NCI-H2196 (cell line): ENCODE results near the gene ARMH1.
"Not testable (repeated sequence)": the region's sequence is repeated elsewhere in the genome, so short reads cannot be mapped to it uniquely, and the experiment has no call there.

Experiments used
- DNase-seq: peaks from one replicate; lab custom pipeline; 2025; ENCODE audit not compliant: unreplicated experiment; lab: John Stamatoyannopoulos, UW

Gene ARMH1

DNA sequence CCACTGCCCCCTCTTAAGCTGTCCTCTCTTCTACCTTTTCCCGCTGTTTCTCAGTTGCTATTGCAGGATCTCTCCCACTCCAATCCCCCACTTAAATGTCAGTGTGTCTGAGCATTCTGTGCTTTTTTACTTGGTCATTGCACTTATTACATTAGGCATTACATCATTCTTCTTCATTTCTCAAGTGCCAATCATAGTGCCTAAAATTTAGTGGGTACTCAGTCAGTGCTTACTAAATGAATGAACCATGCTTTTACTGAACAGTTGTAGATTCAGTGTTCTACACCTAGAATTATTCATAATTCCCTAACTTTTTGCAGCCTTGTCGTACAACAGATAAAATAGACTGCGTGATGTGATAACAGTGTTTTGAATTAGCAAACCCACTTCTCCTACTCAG, 19.4 kb downstream of the ARMH1 start:
- no peak for DNase-seq

DNA sequence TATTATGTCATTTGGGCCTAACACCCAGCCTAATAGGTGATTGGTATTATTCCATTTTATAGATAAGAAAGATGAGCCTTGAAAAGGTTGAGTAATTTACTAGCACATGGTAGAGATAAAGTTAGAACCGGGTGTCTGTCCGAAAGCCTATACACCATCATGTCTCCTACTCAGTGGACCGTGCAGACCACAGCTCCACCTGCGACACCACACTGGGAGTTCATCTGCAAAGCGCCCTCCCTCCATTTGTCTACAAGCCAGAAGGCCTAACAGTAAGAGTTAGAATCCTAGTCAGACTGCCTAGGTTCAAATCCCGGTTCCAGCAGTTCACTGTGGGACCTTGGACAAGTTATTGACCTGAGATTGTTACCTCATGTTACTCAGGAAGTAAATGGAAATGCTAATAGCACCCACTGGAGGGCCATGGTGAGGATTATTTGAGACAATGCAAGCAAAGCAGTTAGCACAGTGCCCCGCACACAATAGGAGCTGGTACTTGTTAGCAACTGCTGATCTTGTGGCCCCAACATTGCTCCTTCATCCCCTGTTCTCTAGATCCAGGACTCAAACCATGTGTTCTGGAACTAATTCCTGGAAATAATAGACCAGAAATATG, 20.5 kb downstream of the ARMH1 start:
- no peak for DNase-seq

DNA sequence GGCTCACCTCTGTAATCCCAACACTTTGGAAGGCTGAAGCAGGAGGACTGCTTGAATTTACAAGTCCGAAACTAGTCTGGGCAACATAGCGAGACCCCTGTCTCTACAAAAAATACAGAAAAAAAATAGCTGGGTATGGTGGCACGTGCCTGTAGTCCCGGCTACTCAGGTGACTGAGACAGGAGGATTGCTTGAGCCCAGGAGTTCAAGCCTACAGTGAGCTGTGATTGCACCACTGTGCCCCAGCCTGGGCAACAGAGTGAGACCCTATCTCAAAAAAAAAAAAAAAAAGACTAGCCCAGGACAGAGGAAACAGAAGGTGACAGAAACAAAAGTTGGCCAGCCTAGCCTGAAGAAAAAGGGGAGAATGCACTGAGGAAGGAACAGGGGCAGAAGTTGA, 21.2 kb downstream of the ARMH1 start:
- DNase-seq = no peak

DNA sequence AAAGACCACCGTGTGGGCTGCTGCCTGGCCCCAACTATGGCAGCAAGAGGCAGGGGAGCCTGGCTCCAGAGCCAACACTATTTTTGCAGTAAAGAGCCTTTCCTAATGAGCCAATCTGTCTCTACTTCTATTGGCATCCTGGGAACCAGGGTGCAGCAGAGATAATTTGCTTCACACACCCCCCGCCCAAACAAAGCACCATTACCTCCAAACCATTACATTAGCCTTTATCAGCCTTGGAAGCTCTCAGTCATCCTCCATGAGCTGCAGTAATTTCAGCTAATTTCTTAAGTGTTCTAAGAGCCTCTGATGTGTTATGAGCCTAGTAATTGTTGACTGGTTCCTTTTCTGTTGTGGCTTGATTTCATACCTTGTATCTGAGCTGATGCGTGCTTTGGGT, 21.6 kb downstream of the ARMH1 start:
- DNase-seq = no peak

DNA sequence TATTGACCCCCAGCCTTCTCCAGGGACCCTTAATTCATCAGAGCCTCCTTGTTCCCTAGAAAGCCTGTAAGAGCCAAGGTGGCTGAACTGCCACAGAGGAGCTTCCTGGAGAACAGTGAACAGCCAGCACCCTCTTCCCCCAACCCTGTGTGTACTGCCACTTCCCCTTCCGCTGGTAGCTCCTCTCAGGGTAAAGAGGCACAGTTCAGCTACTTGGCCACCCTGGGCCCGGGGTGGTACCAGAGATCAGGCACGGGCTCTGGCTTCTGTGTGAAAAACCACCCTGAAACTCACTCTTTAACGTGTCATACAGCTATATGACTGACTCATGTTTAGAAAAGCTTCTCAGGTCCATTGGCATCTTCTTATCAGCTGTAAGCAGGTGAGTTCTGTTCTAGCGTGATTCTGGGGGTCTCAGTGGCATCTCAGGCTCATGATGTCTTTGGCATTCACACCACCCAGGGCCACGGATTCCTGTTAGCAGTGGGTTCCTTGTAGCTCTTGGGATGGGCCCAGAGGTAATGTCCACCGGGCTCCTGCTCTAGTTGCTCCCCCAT, 22.4 kb downstream of the ARMH1 start:
- no peak for DNase-seq

DNA sequence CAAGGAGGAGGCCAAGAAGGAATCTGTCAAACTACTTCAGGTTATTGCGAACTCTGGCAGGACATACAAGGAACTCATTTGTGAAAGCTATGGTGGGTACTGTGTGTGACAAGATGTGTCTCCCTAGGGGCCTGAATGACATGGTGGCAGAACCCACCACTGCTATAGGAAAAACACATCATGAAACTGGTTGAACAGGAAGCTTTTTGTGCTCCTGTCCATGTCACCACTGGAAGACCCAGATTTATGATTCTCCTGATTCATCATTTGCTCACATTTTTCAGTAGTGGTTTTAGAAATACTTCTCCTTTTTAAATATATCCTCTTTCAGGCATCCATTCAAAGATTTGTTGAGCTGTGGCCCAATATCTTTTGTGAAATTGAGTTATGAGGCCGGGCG, 23.6 kb downstream of the ARMH1 start:
- DNase-seq = no peak

DNA sequence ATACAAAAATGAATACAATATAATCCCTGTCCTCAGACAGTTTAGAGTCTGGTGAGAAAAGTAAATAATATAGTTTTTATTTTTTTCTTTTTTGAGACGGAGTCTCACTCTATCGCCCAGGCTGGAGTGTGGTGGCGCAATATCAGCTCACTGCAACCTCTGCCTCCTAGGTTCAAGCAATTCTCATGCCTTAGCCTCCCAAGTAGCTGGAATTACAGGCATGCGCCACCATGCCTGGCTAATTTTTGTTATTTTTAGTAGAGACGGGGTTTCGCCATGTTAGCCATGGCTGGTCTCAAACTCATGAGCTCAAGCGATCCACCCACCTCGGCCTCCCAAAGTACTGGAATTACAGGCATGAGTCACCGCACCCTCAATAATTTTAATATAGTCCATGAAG, 24.9 kb downstream of the ARMH1 start:
- DNase-seq = not testable (repeated sequence)

DNA sequence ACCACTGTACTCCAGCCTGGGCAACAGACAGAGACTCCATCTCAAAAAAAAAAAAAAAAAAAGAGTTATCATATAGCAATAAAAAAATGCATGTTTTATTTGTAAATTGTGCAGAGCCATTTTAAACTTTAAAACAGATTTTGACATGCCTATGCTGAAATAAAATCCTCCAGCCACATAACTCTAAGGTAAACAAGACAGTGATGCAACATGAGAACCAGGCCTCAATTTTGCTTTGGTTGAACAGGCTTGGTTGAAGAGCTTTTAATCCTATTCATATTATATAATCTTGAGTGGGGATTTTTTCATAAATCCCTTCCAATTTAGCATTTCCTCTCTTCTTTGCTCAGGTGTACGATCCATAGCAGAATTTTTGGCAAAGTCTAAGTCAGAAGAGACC, 26.1 kb downstream of the ARMH1 start:
- DNase-seq = no peak

DNA sequence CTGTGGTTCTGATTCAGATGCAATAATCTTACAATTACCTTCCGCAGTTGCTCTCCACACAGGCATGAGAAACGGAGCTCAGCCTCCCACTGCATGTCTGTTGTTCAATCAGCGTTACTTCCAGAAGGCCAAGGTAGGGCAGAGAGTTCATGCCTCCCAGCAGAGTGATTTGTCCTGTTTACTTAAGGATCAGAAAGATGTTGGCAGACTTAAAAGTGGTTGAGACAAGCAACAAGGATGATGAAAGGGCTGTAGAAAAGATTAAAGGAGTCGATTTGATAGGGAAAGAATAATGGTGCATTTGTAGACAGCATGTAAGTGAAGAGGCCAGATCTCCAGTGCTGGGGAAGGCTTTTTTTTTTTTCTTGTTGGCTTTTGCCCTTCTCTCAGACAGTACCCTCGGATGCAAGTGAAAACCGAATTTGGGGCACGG, 26.6 kb downstream of the ARMH1 start:
- DNase-seq = no peak

DNA sequence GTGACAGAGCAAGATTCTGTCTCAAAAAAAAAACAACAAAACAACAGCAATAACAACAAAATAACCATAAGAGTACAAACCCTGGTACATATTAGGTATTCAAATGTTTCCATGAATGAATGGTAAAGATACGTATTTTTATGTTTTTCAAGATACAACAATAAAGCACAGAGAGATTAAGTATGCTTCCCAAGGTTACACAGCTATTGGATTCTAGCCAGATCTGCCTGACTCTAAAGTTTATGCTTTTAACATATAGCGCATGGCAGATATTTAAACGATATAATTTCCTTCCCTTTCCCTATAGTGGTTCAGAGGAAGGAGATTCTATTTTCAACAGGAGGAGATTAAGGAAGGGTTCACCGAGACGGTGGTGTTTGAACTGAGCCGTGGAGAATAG, 31.0 kb downstream of the ARMH1 start:
- DNase-seq = no peak

DNA sequence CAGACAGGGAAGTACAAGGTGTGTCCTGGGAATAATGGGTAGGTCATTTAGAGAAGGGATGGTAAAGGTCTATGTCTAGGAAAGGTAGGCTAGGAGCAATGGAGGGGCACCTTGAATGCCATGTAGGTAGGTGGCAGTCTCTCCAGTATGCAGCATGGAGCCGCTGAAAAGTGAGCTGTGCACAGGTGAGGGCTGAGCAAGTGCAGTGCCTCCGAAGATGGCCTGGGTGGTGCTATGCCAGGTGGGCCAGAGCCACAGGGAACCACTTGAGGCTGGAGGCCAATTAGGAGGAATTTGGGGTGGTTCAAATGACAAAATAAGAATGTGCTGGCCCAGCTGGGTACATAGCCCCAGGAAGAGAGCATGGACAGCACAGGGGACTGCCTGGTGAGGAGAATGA, 31.4 kb downstream of the ARMH1 start:
- DNase-seq = no peak

DNA sequence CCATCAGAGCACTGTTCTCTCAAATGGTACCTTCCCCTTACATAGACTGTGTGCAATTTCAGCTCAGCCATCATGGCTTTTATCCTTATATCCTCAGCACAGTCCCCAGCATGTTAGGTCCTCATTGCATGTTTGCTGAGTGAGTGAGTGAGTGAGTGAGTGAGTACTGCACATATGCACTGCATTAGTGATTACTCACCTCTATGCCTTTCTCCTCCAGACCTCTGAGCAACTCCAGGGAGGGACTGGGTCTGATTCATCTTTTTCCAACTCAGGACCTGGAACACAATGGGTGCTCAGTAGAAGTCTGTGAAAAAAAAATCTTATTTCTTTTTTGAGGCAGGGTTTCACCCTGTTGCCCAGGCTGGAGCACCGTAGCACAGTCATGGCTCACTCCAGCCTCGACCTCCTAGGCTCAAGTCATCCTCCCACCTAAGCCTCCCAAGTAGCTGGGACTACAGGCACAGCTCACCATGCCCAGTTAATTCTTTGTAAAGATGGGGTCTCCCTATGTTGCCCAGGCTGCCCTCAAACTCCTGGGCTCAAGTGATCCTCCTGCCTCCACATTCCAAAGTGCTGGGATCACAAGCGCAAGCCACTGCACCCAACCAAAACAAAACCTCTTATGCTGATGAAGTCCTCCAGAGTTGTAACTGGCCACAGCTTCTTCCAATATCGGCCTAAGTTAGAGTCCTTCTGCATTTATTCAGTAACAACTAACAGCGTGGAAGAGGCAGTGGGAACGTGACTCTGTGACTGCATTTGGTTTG, 32.8 kb downstream of the ARMH1 start:
- DNase-seq = no peak

DNA sequence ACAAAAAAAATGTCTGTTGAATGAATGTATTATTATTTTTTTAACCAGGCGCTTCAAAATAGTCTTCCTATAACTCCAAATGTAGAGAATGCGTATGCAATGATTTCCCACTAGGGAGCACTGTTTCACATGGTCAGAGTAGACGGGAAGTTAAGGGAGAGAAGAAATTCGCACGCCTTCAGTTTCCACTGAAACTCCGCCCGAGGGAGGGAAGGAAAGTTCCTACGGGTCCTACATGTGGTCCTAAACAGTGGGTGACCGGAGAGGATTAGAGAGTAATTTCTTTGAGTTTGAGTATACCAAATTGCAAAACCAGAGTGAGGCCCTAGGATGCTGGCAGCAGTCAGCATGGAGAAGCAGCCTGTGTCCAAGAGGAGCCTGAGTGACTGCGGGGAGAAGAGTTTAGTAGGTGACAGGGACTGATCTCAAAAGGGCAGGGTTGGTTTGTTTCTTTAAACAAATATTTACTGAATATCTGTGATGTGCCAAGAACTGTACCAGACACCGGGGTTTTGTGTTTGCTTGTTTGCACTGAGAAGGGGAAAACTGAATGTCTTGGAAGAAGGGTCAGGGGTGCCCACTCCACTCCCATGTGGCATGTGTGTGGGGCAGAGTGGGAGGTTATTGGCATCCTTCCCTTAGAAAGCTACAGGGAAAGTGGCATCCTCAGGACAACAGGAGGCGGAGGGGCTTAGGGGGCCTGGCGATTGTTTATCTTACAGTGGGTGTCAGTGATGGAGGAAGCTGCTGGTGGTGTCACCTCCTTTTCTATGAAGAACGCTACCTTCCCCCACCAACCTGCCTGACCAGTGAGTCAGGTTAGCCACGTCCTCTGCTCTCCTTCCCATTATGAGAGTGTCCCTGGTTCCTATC, 33.7 kb downstream of the ARMH1 start:
- peak; percentile 19 for DNase-seq

DNA sequence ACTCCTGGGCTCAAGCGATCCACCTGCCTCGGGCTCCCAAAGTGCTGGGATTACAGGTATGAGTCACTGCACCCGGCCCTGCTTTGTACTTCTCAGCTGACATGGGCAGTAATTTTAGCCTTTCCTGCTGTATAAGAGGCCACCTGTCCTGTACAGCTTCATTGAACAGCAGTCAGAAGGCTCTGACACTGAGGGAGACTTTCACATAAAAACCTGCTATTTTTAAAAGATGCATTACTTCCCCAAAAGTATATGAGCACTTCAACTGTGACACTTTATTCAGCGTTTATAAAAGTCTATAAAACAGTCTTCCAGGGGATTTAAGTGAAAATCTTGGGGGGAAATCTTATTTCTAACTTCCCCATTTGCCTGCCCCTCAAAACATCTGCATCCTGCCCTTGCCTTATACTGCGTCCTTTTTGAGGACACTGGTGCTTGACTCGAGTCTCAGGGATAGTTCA, 38.8 kb downstream of the ARMH1 start:
- DNase-seq = peak; percentile 78

DNA sequence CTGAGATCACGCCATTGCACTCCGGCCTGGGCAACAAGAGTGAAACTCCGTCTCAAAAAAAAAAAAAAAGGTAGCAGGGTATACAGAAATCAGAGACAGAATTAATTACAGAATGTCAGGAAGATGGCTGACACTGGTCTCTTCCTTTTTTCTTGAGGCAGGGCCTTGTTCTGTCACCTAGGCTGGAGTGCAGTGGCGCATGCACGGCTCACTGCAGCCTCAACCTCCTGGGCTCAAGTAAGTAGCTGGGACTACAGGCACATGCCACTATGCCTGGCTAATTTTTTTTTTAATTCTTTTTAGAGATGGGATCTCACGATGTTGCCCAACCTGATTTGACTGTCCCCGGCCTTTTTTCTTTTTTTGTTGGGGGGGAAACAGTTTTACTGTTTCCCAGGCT, 40.0 kb downstream of the ARMH1 start:
- DNase-seq = no peak

DNA sequence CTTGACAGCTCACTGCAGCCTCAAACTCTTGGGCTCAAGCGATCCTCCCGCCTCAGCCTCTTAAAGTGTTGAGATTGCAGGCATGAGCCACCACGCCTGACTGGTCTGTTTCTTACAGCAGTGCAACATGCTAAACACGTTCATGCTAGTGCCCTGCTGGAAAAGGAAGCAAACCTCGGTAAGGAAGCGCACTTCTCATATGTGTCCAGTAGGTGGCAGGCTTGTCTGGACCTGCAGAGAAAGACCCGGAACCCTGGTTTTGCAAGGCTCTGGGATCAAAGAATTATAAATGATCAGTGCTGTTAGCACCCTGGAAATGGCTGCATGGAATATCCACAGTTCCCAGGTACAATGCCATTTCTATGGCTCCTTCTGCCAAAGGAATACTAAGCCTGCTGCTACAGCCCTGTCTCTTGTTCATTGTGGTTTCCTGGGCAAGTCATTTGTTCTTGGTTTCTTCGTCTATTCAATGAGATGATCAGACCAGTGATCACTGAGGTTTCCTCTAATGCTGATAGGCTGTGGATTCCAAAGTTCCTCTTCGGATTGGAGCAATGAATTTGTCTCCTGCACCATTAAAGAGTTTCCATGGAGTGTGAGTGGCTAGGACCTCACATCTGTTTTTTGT, 40.5 kb downstream of the ARMH1 start:
- DNase-seq = peak; percentile 68

DNA sequence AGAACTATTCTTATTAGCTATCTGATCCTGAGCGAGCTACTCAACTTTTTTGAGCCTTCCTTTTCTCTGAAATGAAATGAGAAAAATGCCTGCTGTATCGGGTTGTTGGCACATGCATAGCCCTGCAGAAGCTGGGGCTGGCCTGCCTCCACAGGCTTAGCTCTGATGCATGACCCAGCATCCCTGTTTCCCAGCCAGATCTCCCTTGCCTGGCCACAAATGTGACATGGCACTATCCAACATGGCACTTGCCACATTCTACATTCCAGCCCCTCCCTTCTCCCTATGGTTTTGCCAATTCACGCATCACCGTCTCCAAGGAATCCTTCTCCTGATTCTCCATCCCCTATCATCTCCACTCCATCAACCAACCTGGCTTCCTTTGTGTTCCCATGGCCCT, 42.6 kb downstream of the ARMH1 start:
- DNase-seq = no peak

DNA sequence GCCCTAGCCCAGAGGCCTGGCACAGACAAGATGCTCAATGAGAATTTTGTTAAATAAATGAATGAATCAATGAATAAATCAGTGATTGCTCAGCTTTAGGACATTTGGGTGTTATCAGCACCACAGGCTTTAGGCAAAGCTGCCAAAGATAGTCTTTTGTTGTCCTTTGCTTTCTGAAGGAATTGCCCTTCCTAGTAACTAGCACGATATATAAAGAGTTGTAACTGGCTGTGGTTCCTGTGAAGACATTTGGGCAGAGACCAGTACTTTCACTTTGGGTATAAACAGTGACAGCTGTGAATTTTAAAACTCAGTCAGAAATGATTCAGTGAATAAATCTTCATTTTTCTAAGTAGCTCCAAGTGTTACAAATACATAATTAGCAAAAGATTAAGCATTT, 43.1 kb downstream of the ARMH1 start:
- DNase-seq = no peak

DNA sequence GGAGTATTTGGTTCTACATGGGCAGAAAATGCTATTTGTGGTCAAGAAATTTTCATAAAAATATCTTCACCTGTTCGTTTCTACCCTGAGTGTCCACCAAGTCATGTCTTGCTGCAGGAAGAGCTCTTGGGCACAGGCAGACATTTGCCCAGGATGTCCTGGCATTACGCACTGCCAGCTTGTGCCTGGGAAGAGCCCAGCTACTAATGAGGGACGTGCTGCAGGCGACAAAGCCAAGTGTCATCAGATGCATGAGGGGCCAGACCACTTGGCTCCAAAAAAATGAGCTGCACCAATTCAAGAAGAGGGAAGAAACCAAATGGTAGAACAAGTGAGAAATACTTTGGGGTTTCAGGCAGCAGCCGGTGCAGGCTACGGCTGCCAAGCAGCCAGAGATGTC, 43.6 kb downstream of the ARMH1 start:
- no peak for DNase-seq

DNA sequence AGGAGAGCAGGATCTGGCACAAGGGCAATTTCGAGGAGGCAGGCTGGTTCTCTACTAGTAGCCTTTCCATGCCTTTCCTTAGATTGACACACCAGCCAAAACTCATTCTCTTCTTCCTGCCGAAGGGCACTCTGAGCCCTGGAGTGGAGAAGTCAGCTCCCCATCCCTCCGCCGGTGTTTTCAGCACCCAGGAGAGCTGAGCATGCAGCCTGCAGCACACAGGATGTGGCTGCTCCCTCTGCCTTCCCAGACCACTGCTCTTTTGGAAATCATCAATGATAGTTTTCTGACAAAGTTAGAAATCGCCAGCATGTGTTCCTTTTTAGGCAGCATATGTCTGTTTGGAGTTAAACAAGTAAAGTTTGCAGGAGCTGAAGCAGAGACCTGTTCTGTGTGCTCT, 44.8 kb downstream of the ARMH1 start:
- DNase-seq = no peak

DNA sequence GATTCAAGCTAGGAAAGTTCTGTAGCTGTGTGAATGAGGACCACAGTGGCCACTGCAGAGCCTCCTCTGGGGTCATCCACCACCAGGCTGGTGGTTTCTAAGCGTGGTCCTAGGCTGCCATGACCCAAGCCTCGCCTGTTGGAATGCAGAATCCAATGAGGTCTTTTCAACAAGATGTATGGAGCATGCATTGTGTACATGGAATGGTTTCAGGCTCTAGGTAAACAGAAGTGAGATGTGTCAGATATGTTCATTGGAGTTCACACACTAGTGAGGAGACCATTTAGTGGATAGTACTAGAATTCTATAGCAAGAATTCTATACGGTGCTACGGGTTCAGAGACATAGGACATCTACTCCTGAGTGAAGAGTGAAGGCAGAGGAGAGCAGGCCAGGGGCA, 45.8 kb downstream of the ARMH1 start:
- DNase-seq = no peak
